GM21447 (cell line): Measurements from ENCODE around the gene COL20A1.

ENCODE experiments used
- ATAC-seq: cut with Tn5 transposase; IDR thresholded peaks from one replicate; pipeline ENCODE4 v1.9.1; 2021; ENCODE audit not compliant: unreplicated experiment

COL20A1 gene

DNA sequence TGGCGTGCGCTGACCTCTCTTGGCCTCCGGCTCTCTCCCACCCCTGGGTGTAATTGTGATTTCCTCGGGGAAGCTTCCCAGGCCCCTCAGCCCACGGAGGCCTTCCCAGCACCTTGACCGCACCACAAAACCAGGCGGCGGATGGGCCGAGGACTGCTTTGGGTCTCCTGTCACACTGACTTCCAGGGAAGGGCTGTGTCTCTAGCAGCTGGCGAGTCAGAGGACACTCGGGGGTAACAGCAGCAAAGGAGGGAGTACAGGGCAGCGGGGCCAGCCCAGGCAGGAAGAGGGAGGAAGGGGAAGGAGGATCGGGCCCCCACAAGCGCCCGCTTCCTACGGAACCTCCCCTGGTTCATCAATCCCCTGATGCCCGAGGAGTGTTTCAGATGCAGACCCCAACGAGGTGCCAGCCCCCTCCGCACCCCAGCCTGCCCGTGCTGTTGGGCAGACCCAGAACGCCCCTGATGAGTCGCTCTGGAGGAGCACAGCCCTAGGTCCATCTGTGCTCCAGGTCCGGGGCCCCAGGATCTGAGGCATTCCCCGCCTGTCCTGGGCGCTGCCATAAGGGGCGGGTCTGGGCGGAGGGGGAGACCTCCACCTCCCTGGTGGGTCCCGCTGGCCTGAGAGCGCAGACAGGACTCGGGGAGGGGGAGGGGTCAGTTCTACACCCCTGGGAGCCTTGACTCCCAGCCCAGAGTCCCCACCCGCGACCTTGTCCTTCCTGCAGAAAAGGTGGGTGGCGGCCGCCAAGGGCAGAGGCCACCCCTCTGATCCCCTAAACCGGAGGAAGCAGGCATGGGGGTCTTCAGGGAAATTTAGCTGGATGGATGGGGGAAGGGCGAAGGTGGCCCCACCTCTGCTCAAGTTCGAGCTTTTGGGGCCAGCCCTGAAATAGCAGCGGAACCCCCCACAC is 67.2 kb downstream of the COL20A1 start:
- ATAC-seq = no peak

DNA sequence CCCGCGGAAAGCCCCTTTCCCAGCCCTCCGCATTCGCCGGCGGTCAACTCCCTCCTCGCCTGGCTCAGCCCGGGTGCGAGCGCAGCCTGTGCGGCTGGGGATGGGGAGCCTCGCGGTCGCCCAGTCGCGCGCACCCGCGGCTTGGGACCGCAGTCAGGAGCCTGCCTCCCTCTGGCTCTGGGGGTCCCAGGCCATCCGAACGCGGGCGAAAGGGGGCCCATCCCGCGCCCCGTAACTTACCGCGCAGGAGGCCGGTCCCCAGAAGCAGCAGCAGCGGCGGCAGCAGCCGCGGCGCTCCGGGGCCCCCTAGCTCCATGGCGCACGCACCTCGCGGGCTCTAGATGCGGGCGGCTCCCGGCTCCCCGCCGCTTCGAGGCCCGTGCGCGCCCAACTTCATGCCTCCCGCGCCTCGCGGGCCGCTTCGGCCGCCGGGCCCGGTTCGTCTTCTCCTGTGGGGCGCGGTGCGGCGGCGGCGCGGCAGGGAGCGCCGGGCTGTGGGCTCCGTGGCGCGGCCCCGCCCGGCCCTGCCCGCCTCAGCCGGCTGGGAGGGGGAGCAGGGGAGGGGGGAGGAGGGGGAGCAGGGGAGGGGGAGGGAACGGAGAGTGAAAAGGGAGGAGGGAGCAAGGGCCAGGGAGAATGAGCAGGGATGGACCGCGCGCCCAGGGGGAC is 68.0 kb downstream of the COL20A1 start, which contains the start of gene CHRNA4:
CHRNA4 (minus strand) TSS at position 500 of the 669 bp plus-strand sequence; CDS start at position 316, 184 bp downstream.
- ATAC-seq = no peak

DNA sequence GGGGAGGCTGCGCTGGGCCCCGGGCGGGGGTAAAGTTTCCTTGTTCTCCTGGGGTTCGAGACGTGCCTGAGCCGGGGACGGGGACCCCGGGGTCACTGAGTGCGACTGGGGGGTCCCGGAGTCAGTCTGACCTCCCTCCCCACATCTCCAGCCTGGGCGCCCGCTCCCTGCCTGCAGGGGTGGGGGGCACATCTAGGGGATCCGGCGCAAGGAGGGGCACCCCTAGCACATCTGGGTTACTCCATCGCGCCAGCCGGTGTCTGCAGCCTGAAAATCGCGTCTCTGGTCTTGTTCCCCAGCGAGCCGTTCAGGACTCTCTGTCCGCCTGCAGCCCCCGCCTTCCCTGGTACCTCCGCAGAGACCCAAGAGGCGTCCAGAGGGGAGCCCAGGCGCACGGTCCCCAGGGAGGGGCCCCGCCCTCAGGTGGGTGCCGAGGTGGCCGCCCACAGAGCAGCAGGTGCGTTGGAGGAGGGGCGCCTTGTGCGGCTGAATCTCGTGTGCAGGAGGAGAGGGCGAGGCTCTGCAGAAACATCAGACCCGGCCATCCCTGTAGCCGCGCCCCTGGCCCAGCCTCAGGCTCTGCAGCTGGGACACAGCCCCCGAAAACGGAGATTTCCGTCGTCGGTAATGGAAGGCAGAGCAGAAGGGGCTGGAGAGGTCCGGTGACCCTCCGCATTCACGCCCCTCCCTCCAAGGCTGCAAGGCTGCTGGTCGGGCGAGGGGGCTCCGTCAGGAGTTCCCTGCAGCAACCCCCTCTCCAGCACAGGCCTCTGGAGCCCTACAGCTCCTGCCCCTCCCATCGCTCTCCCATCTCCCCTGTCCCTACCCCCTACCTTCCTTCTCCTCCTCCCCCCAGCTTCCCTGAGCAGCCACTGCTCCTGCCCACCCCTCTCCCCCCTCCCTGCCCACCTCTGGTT is 68.8 kb downstream of the COL20A1 start:
- ATAC-seq = no peak

DNA sequence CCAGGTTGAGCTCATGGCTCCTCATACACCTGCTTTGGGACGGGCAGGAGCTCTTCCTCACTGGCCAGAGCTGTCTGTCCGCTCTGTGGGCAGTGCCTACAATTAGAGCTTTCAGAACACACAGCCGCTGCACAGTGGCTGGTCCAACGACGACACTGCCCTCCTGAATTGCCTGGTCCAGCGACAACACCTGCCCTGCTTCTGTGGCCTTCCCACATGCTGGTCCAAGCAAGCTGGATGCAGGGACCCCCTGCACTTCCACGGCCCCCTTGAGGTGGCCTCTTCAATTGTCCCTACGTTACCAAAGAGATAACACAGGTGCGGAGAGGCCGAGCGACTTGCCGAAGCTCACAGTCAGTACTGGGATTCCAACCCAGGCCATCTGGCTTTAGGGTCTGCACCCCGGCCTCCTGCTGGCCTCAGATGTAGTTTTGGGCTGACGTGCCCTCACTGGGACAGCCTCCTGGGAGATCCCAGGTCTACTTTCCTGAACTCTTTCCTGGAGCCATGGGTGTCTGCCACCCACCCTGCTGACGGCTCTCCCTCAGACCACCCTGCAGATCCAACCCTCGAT is 69.5 kb downstream of the COL20A1 start:
- ATAC-seq = no peak

DNA sequence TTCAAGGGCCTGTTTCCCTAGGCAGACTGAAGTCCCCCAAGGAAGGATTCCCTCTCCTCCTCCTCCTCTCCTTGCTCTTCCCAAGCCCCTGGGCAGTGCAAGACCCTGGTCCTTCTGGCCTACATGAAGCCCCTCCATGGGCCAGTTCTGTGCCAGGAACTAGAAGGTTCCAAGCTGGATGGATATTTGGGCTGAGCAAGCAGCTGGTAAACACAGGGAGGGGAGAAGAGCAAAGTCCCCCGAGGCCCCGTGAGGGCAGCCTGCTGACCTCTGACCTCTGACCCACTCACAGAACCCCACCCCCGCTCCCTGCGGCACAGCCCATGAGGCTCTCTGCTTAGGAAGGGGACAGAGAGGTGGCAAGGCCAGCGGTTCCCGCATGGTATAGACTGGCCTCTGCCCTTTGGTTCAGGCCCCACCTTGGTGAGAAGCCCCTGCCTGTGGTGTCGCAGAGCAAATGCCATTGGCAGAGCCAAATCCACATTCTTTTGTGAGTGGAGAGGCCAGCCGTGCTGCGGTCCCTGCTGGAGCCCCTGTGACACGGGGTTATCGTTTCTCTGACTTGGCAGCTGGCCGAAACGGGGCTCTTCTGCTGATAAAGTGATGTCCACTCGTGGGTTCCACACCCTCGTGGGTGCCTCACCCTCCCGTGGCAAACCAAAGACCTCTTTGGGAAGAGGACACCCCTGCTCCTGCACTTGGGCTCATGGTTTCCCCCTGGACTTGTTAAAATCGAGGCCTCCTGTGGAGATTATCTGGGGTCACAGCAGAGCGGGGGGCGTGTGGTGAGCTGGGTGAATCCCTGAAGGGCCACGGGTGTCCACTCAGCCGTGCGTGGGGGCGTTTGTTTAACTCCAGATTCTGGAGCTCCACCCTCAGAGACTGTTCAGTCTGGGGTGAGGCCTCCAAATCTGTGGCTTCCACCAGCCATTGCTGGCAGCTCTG is 70.3 kb downstream of the COL20A1 start:
- no peak for ATAC-seq

DNA sequence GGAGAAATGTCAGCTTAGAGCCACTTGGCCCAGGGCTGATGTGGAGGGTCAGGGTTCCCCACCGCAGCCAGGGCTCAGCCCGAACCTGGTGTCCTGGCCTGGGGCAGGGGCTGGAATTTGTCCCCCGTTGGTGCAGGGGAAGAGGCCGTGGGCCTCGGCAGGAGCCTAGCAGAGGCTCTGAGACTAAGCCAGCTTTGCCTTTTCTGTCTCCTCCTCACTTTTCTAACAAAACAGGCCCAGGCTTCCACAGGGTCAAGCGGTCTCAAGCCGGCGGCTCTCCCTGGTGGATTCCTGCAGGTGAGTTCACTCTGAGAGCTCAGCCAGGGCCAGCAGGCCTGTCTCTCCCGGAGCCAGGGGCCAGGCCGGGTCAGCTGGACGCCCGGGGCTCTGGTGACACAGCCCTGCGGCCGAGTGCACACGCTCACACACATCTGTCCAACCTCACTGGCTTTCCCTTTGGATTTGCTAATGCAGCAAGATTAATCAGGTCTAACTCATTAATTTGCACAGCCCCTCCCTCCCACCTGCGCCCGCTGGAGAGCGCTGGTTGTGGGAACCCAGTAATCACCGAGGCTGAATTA is 71.1 kb downstream of the COL20A1 start:
- no peak for ATAC-seq

DNA sequence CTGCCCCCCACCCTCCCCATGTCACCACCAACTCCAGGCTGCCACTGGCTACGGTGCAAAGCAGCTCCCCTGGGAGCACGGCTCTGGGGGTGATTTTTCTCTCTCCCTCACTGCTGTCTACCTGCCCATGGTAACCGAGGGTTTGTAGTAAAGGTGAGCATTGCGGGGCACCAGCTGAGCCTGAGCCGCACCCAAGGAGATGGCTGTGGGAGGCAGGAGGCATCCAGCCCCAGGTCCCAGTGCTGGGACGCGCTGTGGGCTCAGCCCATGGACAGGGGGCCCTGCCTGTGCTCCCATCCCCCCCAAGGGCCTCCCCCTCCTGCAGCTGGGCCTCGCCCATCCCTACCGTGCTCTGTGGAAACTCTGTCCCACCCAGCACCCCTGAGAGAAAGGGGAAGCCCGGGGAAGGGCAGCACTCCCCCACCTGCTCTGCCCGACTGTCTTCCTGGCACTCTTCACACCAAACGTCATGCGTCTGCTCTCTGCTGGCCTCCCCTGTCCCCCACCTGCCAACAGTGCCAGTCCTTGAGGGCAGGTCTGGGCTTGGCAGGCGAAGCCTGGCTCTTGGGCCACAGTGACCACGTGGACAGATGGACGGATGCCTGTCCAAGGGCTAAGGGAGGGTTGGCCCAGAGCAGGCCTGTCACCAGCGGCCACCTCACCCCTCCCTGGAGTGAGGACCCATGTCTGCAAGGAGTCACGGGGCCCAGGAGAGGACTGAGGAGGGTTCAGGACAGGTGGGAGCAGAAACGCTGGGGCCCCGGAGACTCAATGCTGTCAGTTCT is 72.0 kb downstream of the COL20A1 start:
- no peak for ATAC-seq

DNA sequence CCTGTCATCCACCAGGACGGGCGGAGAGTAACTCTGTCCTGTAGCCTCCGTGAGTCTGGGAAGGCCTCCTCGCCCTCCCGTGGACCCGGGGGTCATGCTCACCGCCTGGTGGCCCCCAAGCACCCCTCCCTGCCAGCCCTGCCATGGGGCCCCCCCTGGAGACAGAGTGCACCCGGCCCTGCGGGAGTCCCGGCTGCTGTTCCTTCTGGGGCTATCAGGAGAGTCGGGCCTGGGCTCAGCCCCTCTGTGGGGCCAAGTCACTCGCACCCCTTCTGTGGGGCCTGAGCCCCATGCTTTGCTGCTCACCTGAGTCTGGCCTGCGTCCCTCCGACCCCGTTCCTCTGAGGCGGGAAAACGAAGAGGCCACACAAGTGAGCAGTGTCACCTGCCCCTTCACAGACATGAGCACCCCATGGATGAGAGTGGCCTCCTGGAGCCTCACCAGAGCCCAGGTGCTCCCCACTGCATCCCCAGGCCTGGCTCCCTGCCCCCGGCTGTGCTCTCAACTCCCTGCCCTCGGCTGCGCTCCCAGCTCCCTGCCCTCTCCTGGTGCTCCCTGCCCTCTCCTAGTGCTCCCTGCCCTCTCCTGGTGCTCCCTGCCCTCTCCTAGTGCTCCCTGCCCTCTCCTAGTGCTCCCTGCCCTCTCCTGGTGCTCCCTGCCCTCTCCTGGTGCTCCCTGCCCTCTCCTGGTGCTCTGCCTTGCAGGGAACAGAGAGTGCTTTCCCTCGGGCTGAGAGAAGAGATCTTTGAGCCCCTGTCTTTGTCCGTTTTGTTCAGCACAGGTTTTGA is 72.8 kb downstream of the COL20A1 start:
- ATAC-seq = no peak

DNA sequence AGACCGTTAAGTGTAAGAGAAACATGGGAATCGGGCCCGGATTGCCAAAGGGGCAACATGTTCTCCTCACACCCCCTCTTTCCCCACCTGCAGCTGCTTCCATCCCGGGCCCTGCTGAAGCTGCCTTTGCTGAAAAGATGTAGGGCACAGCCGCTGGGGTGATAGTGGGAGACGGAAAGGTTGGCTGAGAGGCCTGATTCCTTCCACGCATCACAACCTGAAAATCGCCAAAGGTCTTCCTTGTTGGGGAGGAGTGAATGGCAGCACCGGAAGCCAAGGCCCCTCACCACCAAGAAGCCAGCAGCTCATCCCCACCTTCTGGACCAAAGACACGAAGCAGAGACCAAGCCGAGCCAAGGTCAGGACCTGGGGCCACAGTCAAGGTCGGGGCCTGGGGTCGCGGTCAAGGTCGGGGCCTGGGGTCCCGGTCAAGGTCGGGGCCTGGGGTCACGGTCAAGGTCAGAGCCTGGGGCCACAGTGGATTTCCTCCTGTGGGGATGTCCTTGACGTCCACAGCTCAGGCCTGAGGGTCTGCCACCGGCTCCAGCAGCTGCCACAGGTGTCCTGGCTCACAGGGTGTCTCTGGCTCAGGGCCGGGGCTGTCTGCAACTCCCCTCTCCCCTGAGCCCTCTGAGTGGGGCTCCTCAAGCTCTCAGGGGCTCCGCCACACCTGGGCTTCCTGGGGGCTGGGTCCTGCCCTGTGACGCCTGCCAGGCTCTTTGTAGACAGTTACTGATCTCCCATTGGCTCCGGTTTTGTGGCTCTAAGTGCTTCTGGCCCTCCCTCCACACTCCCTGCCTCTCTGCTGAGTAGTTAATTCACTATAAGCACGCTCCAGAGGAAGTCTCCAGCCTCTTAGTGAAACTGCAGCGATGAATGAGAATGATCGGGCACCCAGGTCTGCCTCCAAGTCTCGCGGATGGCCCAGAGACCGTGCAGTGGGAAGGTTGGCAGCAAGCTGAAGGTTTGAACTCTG is 73.7 kb downstream of the COL20A1 start:
- no peak for ATAC-seq

DNA sequence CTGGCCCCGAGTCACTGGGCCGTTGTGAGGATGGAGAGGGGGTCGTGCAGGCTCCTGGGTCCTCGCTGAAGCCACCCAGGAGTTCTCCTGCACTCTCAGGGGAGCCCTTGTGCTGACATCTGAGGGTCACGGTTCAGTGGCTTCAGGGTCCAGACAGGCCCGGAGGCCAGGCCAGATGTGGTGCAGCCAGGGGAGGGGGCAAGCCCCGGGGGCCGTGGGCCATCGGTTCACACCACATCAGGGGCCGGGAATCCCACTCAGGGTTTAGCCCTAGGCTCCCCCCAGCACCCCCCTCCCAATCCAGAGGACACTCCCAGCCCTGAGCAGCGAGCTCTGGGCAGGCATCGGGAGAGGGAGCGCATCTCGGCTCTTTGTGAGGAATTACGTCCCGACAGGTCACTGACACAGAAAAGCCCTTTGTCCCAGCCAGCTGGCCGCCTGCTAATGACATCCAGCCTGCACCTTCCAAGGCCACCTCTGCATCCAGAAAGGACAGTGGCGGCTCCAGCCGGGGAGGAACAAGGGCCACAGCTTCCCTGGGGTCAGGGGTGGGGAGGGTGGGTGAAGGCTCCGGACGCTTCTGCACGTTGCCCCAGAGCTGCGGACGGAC is 74.6 kb downstream of the COL20A1 start:
- ATAC-seq = no peak

DNA sequence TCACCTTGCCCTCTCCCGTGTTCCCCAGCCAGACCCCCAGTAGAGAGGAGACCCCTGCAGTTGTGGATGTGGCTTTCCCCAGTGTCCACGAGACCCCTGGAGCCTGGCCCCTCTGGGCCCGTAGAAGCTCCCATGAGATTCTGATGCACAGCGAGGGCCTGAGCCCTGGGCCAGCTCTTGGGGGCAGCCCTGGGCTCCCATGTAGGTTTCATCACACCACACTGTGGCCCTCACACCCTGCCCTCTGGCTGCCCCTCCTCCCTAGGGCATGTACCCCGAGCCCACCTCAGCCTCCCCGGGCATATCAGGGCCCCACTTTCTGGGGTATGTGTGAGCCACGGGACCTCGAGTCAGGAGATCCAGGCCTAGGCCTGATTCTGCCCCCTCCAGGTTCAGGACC is 75.2 kb downstream of the COL20A1 start:
- no peak for ATAC-seq

DNA sequence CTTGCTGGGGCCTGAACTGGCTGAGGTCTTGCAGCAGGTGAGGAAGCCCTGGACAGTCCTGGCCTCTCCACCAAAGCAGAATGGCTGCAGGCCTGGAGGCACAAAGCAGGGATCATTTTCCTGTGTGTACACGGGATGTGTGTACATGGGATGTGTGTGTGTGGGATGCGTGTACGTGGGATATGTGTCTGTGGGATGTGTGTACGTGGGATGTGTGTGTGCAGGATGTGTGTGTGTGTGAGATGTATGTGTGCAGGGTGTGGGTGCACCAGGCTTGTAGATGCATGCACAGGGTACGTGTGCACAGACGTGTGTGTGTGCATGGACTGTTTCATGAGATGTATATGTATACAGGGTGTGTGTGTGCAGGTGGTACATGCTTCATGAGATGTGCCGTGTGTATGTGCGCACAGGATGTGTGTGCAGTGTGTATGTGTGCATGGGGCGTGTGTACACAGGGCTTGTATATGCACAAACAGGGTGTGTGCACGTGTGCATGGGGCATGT is 76.1 kb downstream of the COL20A1 start:
- no peak for ATAC-seq

DNA sequence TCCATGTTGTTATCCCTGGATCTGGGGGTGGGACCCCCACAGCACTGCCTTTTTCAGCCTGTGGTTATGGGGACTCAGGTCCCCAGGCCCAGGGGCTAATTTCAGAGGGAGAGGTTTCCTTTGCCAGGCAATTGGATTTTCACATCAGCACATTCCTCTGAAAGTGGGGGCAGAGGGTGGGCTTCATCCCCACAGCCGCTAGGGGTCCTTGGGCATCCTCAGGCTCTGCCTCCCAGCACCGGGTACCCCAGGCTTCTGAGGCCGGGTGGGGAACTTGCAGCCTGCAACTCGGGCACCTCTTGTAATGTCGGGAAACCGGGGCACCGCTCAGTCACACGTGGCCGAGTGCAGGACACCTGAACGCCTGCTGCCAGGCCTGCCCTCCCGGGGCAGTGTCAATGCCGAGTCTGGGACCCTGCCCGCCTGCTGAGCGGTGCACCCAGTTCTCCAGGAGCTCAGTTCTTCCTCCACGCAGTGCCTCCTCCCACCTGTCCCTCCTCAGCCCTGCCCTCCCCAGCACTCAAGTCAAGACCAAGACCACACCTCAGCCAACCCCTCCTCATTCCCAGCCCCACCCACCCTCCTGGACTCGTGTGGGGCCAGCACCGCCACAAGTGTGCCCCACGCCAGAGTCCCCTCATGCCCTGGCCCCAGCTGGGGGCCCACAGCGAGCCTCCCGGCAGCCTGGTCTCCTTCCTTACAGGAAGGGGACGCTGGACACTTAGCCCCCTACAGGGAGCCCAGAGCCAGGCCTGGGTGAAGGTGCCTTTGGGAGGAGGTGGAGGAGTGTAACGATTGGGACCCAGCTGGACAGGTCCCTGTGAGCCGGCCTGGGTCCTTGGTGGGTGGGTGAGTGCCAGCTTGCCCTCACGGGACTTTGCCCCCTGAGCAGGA is 77.0 kb downstream of the COL20A1 start:
- ATAC-seq = no peak

DNA sequence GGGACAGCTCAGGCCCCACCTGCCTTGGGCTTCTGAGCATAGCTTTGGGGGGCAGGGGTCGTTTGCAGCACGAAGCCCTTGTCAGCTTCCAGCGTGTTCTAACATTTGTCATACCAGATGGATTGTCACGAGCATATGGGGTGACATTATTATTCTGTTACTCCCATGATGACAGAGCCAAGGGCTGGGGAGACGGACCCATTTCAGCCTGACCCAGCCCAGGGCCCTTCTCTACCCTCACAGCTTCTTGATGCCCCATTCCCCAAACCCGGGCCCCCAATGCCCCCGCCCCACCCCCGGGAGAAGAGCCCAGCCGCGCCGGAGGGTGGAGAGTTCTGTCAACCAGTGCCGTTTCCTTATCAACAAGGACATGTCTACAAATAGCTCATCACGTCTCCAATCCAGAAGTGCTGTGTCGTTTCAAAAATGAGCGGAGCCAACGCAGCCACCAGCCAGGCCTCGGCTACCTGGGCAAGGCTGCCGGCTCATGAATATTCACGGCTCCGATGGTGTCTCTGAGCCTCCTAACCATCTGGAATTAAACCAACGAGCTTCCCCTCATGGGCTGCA is 77.7 kb downstream of the COL20A1 start:
- no peak for ATAC-seq
